RWPE1 (cell line): Measurements from ENCODE around the gene CNOT6.
"Not testable (repeated sequence)": the region's sequence is repeated elsewhere in the genome, so short reads cannot be mapped to it uniquely, and the experiment has no call there.

ENCODE experiments used
- CTCF ChIA-PET: fragments of 350-600 bp; sonication (Branson Sonifier 250); formaldehyde crosslinking; extraction: SDS; loops from one replicate; lab custom pipeline; 2021; lab: Yijun Ruan, JAX
- POLR2A ChIA-PET: fragments of 400-600 bp; formaldehyde crosslinking; extraction: SDS; loops from one replicate; lab custom pipeline; 2020; ENCODE audit warnings: antibody characterized with exemption; ENCODE audit not compliant: low non-redundant PET; lab: Yijun Ruan, JAX
- DNase-seq: peaks from one replicate; pipeline ENCODE4 v3.0.0; 2012; ENCODE audit warnings: low spot score
- H3K27ac ChIP-seq: fragments of 450-650 bp; 2 replicates; pipeline ENCODE4 v1.5.1; 2017
- CTCF ChIP-seq: fragments of 450-650 bp; conservative IDR thresholded peaks from 2 replicates; pipeline ENCODE4 v1.5.1; 2017; ENCODE audit warnings: low read depth, mild to moderate bottlenecking

CNOT6 gene

GRCh38 chr5:180461303-180461702 is 32.9 kb upstream of the CNOT6 start:
- ChIA-PET POLR2A (no interaction called here), CTCF (interaction anchor here (0.8 to 1.2 kb wide), 2 partner anchors 9 to 10 kb away, joined by 4 read pairs; no protein-coding TSS in a partner anchor)
- H3K27ac ChIP-seq: no peak overlapping the region
- DNase-seq: no peak
- no peak for TF ChIP-seq CTCF

GRCh38 chr5:180463216-180463900 is 30.8 kb upstream of the CNOT6 start:
- no peak for TF ChIP-seq CTCF
- POLR2A ChIA-PET: no interaction called here
- DNase-seq: no peak
- CTCF ChIA-PET: interaction anchor here (1.3 to 1.9 kb wide), 2 partner anchors 135 to 170 kb away, joined by 4 to 5 read pairs; no protein-coding TSS in a partner anchor
- no peak overlapping the region for H3K27ac ChIP-seq

- CTCF ChIA-PET: interaction anchor here (1.3 to 1.9 kb wide), 2 partner anchors 135 to 170 kb away, joined by 4 to 5 read pairs; no protein-coding TSS in a partner anchor
- no peak for DNase-seq
- no peak for TF ChIP-seq CTCF
- POLR2A ChIA-PET: no interaction called here
- no peak overlapping the region; the same call in 1 of the 2 replicates for H3K27ac ChIP-seq
Measured at GRCh38 chr5:180463916-180464602, 30.1 kb upstream of the CNOT6 start.

GRCh38 chr5:180464603-180464970 is 29.6 kb upstream of the CNOT6 start:
- DNase-seq: no peak
- POLR2A ChIA-PET: no interaction called here
- no peak overlapping the region; the same call in 1 of the 2 replicates for H3K27ac ChIP-seq
- CTCF ChIA-PET: interaction anchor here (1.9 kb wide), 1 partner anchor 136 kb away, joined by 4 read pairs; no protein-coding TSS in a partner anchor
- no peak for TF ChIP-seq CTCF

- DNase-seq, H3K27ac ChIP-seq, POLR2A ChIA-PET: not testable (repeated sequence)
- CTCF ChIA-PET: interaction anchor here (0.5 to 1.9 kb wide), 2 partner anchors 34 to 136 kb away, joined by 3 to 4 read pairs; no protein-coding TSS in a partner anchor
Measured at GRCh38 chr5:180465052-180465451, 29.1 kb upstream of the CNOT6 start.

GRCh38 chr5:180466316-180466715 is 27.9 kb upstream of the CNOT6 start:
- H3K27ac ChIP-seq: no peak overlapping the region; the same call in 1 of the 2 replicates
- TF ChIP-seq CTCF: no peak
- CTCF ChIA-PET: interaction anchor here (0.5 to 1.9 kb wide), 5 partner anchors 28 to 1252 kb away, joined by 3 to 6 read pairs (median 3); no protein-coding TSS in a partner anchor
- DNase-seq: no peak
- POLR2A ChIA-PET: no interaction called here
